Measurements from ENCODE around the gene GFI1B. TPM values are rescaled to one million over a fixed set of nuclear protein-coding genes. Genes with fewer than 3 reads are reported as not detected.
"Not testable (repeated sequence)": the region's sequence is repeated elsewhere in the genome, so short reads cannot be mapped to it uniquely, and the experiment has no call there.

The GFI1B gene
- total RNA-seq, 1 donor from 2014 or later = not detected

DNA sequence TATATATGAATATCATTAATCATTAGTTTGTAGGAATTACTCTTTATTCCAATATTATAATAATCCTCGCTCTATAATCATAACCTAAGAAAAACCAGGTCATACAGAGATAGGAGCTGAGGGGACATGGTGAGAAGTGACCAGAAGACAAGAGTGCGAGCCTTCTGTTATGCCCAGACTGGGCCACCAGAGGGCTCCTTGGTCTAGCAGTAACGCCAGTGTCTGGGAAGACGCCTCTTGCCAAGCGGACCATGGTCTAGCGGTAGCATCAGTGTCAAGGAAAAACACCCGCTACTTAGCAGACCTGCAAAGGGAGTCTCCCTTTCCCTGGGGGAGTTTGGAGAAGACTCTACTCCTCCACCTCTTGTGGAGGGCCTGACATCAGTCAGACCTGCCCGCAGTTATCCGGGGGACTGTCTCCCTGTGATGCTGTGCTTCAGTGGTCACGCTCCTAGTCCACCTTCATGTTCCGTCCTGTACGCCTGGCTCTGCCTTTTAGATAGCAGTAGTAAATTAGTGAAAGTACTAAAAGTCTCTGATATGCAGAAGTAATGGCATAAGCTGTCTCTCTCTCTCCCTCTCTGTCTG lies 62.5 kb downstream of the GFI1B start:
- H3K4me3 ChIP-seq; H3K27ac ChIP-seq; H3K27me3 ChIP-seq; DNase-seq (ENCODE audit: low spot score in 2 of 2); intact Hi-C loops (cut with DNase I); H3K4me1 ChIP-seq; H3K9me3 ChIP-seq: not testable (repeated sequence)
- TF ChIP-seq, protein P1, sequence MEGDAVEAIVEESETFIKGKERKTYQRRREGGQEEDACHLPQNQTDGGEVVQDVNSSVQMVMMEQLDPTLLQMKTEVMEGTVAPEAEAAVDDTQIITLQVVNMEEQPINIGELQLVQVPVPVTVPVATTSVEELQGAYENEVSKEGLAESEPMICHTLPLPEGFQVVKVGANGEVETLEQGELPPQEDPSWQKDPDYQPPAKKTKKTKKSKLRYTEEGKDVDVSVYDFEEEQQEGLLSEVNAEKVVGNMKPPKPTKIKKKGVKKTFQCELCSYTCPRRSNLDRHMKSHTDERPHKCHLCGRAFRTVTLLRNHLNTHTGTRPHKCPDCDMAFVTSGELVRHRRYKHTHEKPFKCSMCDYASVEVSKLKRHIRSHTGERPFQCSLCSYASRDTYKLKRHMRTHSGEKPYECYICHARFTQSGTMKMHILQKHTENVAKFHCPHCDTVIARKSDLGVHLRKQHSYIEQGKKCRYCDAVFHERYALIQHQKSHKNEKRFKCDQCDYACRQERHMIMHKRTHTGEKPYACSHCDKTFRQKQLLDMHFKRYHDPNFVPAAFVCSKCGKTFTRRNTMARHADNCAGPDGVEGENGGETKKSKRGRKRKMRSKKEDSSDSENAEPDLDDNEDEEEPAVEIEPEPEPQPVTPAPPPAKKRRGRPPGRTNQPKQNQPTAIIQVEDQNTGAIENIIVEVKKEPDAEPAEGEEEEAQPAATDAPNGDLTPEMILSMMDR (IDR thresholded peaks at IDR 0.05) = peak in 2 of 3 experiments; percentile 44 to 48
- H3K36me3 ChIP-seq = peaks cover 41 to 45% of the 10 kb centered on the region in 2 donors

Other genes with a start within 250 kb of the GFI1B start
- gene AK8, start 100.4 kb upstream of the GFI1B start, total RNA-seq = not detected
- 5.9 TPM for gene SPACA9, start 99.8 kb upstream of the GFI1B start, total RNA-seq
- gene TSC1, start 34.1 kb upstream of the GFI1B start, total RNA-seq = 39.8 TPM
- 25.9 TPM for gene GTF3C5, start 52.3 kb downstream of the GFI1B start, total RNA-seq
- gene CEL, start 83.3 kb downstream of the GFI1B start, total RNA-seq = not detected
- gene RALGDS, start 142.5 kb downstream of the GFI1B start, total RNA-seq = 53.9 TPM
- gene GBGT1, start 185.2 kb downstream of the GFI1B start, total RNA-seq = 13.4 TPM
- not detected for gene OBP2B, start 230.6 kb downstream of the GFI1B start, total RNA-seq